ENCODE data around the gene LTBP1.

The LTBP1 gene

DNA sequence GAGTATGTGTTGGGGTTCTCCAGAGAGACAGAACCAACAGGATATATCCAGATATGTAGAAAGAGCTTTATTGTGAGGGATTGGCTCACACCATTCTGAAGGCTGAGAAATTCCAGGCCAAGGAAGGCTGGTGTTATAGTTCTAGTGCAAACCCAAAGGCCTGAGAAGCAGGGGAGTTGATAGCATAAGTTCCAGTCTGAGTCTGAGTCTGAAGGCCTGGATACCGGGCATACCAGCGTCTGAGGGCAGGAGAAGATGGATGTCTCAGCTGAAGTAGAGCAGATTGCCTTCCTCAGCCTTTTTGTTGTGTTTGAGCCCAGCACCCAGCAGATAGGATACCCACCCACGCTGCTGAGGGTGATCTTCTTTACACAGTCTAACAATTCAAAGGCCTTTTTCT is 318.0 kb downstream of the LTBP1 start:
- no peak for DNase-seq (ENCODE audit: low spot score)
- H3K27ac ChIP-seq: no peak overlapping the region
- CTCF ChIA-PET: no interaction called here
- TF ChIP-seq, protein P1, sequence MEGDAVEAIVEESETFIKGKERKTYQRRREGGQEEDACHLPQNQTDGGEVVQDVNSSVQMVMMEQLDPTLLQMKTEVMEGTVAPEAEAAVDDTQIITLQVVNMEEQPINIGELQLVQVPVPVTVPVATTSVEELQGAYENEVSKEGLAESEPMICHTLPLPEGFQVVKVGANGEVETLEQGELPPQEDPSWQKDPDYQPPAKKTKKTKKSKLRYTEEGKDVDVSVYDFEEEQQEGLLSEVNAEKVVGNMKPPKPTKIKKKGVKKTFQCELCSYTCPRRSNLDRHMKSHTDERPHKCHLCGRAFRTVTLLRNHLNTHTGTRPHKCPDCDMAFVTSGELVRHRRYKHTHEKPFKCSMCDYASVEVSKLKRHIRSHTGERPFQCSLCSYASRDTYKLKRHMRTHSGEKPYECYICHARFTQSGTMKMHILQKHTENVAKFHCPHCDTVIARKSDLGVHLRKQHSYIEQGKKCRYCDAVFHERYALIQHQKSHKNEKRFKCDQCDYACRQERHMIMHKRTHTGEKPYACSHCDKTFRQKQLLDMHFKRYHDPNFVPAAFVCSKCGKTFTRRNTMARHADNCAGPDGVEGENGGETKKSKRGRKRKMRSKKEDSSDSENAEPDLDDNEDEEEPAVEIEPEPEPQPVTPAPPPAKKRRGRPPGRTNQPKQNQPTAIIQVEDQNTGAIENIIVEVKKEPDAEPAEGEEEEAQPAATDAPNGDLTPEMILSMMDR (conservative IDR thresholded peaks at IDR 0.05; ENCODE audit: low read depth): no peak
- POLR2A ChIA-PET (ENCODE audit: low non-redundant PET): no interaction called here

- POLR2A ChIA-PET (ENCODE audit: low non-redundant PET): no interaction called here
- no peak for DNase-seq (ENCODE audit: low spot score)
- CTCF ChIA-PET: interaction anchor here (0.6 kb wide), 1 partner anchor 104 kb away, joined by 4 read pairs; no protein-coding TSS in a partner anchor
- peak overlapping the region; percentile 49 for H3K27ac ChIP-seq
- TF ChIP-seq, protein P1 (conservative IDR thresholded peaks at IDR 0.05; ENCODE audit: low read depth): no peak
Observed at GRCh38 chr2:33265584-33266338, 319.0 kb downstream of the LTBP1 start.

DNA sequence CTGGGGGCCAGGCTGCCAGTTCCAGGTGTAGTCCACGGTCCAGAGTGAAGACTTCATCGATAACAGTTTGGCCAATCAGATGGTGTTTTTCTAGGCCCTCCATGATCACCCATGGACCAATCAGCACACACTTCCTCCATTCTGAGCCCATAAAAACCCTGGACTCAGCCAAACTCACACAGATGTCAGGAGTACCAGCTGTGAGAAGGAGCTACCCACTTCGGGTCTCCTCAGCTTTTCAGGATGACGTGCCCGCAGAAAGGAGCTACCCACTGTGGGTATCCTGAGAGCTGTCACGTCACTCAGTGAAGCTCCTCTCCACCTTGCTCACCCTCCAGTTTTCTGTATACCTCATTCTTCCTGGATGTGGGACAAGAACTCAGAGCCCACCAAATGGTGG is 319.7 kb downstream of the LTBP1 start:
- POLR2A ChIA-PET (ENCODE audit: low non-redundant PET): no interaction called here
- no peak for DNase-seq (ENCODE audit: low spot score)
- peak overlapping the region; percentile 49 for H3K27ac ChIP-seq
- CTCF ChIA-PET: interaction anchor here (0.6 kb wide), 1 partner anchor 105 kb away, joined by 4 read pairs; no protein-coding TSS in a partner anchor
- TF ChIP-seq, protein P1 (conservative IDR thresholded peaks at IDR 0.05; ENCODE audit: low read depth): no peak

DNA sequence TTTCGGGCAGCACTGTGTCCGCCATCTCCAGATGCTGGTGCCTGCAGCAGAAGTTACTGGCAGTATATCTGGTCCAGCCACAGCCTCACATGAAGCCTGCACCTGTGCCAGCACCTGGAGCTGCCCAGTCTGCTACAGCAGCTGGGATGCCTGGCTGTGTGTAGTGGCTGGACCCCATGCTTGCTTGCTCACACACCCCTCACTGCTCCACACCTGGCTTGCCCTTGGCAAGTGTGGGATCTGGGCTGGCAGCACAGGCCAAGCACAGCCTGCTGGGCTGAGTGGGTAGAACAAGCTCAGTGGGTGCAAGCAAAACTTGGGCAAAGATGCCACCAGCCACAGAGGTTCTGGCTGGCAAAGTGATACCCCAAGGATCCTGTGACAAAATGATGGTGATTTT is 320.3 kb downstream of the LTBP1 start:
- no peak overlapping the region for H3K27ac ChIP-seq
- CTCF ChIA-PET: interaction anchor here (0.6 kb wide), 2 partner anchors 9 to 266 kb away, joined by 4 read pairs; no protein-coding TSS in a partner anchor
- POLR2A ChIA-PET (ENCODE audit: low non-redundant PET): no interaction called here
- no peak for DNase-seq (ENCODE audit: low spot score)
- TF ChIP-seq, protein P1 (conservative IDR thresholded peaks at IDR 0.05; ENCODE audit: low read depth): no peak

DNA sequence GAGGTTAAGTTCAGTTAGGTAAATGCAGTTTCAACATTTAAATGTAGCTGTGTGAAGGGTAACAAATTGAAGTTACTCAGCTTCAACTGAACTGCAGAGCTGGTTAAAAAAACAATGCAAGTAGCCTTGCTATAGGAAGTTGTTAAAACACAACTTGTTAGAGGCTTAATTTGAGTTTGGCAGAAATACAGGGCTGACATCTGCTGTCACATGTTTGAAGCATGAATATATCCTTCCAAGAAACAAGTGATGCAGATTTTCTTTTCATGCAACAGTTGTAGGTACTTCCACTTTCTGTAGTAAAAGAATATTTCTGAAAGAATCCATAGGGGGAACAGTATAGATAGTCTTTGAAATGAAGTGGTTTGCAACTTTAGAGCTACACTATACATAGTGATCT is 321.0 kb downstream of the LTBP1 start:
- TF ChIP-seq, protein P1 (conservative IDR thresholded peaks at IDR 0.05; ENCODE audit: low read depth): no peak
- POLR2A ChIA-PET (ENCODE audit: low non-redundant PET): no interaction called here
- CTCF ChIA-PET: interaction anchor here (0.6 to 0.7 kb wide), 4 partner anchors 9 to 267 kb away, joined by 3 to 4 read pairs (median 4); no protein-coding TSS in a partner anchor
- no peak for DNase-seq (ENCODE audit: low spot score)
- no peak overlapping the region for H3K27ac ChIP-seq

DNA sequence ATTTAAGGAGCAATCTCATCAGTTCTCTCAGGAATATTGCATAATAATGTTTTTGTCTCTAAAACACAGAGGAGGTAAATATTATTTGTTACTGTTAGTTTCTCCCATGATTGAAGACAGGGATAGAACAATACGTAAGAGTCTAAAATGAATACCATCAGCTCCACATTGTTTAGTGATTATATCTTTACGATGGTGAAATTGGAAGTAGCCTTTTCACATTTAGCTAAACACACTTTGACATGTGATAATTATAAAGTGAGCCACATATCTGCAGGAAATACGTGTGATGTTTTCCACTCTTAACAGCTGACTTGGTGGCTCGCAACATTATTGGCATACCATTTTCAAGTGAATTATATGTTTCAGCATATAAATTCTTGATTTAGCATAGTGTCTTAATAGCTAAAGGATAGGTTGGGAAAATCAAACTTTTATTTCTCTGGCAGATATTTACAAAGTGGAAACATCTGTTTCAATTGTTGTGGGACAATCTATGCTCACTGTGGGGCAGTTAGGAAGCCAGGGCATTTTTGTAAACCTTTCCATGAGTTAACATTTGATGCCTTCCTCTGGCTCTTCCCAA is 321.6 kb downstream of the LTBP1 start:
- ChIA-PET POLR2A (ENCODE audit: low non-redundant PET) (no interaction called here), CTCF (interaction anchor here (0.6 to 0.7 kb wide), 3 partner anchors 13 to 340 kb away, joined by 3 read pairs; no protein-coding TSS in a partner anchor)
- DNase-seq (ENCODE audit: low spot score): no peak
- TF ChIP-seq, protein P1 (conservative IDR thresholded peaks at IDR 0.05; ENCODE audit: low read depth): no peak
- H3K27ac ChIP-seq: no peak overlapping the region

Measured in RWPE1 (cell line).